KMS-11 (cell line): ENCODE results near the gene NMRK2.

ENCODE experiments used
- H2AFZ ChIP-seq: fragments of 200-600 bp; sonication (generic); 2 replicates; pipeline ENCODE4 v1.6.1; 2016; ENCODE audit warnings: antibody characterized with exemption, mixed run types, low read depth
- H3K27ac ChIP-seq: fragments of 200-600 bp; sonication (generic); 2 replicates; pipeline ENCODE4 v1.6.1; 2016; ENCODE audit warnings: mild to moderate bottlenecking, mixed run types
- H3K27me3 ChIP-seq: fragments of 200-600 bp; sonication (generic); 2 replicates; pipeline ENCODE4 v1.6.1; 2017; ENCODE audit warnings: mild to moderate bottlenecking, low read depth, mixed run types, moderate library complexity; ENCODE audit not compliant: insufficient read depth
- H3K36me3 ChIP-seq: fragments of 200-600 bp; sonication (generic); 2 replicates; pipeline ENCODE4 v1.6.1; 2017; ENCODE audit warnings: mild to moderate bottlenecking, mixed run types; ENCODE audit not compliant: insufficient read depth
- H3K4me1 ChIP-seq: fragments of 200-600 bp; sonication (generic); 2 replicates; pipeline ENCODE4 v1.6.1; 2016; ENCODE audit warnings: mild to moderate bottlenecking, low read depth, mixed run types; ENCODE audit not compliant: poor library complexity, severe bottlenecking
- H3K4me2 ChIP-seq: fragments of 200-600 bp; sonication (generic); 2 replicates; pipeline ENCODE4 v1.7.0; 2016; ENCODE audit warnings: mild to moderate bottlenecking, mixed run types
- H3K4me3 ChIP-seq: fragments of 200-600 bp; sonication (generic); IDR thresholded peaks from 2 replicates; pipeline ENCODE4 v1.6.1; 2017; ENCODE audit warnings: low read depth, low read length, mixed read lengths; ENCODE audit not compliant: insufficient read depth
- H3K79me2 ChIP-seq: fragments of 200-600 bp; sonication (generic); 2 replicates; pipeline ENCODE4 v1.6.1; 2016; ENCODE audit warnings: low read depth, mixed run types; ENCODE audit not compliant: insufficient read depth
- H3K9ac ChIP-seq: fragments of 200-600 bp; sonication (generic); 2 replicates; pipeline ENCODE4 v1.6.1; 2016; ENCODE audit warnings: mild to moderate bottlenecking, mixed run types
- H4K20me1 ChIP-seq: fragments of 200-600 bp; sonication (generic); 2 replicates; pipeline ENCODE4 v1.6.1; 2016; ENCODE audit warnings: mild to moderate bottlenecking, mixed run types; ENCODE audit not compliant: insufficient read depth
- TF ChIP-seq, protein P1 (sequence below): fragments of 200-600 bp; sonication (generic); conservative IDR thresholded peaks from 2 replicates; pipeline ENCODE4 v1.6.1; 2017; ENCODE audit warnings: low read depth, mild to moderate bottlenecking, antibody characterized with exemption, low read length, moderate library complexity, mixed read lengths

The NMRK2 gene

DNA sequence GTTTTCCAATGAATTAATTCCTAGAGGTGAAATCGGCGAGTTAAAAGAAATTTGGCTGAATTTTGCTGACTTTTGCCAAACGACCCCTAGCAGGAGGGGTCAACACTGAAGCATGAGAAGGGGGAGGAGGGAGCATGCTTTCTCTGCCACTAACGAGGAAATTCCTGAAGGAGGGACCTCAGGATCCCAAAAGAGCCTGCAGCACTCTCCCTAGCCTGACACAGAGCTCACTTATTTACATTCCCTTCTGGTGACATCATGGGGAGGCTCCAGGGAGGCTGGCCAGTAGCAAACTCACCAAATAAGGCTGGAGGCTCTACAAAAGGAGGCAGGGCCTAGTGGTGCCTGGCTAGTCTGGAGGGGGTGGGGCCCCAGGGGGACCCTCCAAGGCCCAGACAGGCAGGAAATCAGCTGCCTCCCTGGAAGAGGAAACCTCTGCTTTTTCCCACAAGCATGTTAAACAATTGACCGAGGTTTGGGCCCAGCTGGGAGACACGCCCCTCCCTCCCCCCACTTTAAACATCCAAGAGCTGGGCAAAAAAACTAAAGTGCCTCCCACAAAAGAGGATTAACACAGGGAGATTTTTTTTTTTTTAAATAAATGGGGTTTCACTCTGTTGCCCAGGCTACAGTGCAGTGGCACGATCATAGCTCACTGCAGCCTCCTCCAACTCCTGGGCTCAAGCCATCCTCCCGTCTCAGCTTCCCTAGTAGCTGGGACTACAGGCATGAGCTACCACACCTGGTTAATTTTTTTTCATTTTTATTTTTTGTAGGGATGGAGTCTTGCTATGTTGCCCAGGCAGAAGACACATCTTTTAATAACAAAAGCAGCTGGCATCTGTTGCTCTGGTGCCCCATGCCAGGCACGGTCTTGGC, 35.9 kb downstream of the NMRK2 start:
- Histone ChIP-seq H3K9ac (no peak overlapping the region), H4K20me1 (no peaks in the 10 kb centered on the region), H3K4me3 (no peak overlapping the region), H3K4me2 (no peak overlapping the region), H3K36me3 (no peaks in the 10 kb centered on the region), H3K4me1 (peaks cover 27% of the 10 kb centered on the region), H2AFZ (no peak overlapping the region), H3K79me2 (peaks cover 4% of the 10 kb centered on the region; the same call in 1 of the 2 replicates), H3K27ac (no peak overlapping the region), H3K27me3 (no peaks in the 10 kb centered on the region)
- TF ChIP-seq, protein P1, sequence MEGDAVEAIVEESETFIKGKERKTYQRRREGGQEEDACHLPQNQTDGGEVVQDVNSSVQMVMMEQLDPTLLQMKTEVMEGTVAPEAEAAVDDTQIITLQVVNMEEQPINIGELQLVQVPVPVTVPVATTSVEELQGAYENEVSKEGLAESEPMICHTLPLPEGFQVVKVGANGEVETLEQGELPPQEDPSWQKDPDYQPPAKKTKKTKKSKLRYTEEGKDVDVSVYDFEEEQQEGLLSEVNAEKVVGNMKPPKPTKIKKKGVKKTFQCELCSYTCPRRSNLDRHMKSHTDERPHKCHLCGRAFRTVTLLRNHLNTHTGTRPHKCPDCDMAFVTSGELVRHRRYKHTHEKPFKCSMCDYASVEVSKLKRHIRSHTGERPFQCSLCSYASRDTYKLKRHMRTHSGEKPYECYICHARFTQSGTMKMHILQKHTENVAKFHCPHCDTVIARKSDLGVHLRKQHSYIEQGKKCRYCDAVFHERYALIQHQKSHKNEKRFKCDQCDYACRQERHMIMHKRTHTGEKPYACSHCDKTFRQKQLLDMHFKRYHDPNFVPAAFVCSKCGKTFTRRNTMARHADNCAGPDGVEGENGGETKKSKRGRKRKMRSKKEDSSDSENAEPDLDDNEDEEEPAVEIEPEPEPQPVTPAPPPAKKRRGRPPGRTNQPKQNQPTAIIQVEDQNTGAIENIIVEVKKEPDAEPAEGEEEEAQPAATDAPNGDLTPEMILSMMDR: no peak

DNA sequence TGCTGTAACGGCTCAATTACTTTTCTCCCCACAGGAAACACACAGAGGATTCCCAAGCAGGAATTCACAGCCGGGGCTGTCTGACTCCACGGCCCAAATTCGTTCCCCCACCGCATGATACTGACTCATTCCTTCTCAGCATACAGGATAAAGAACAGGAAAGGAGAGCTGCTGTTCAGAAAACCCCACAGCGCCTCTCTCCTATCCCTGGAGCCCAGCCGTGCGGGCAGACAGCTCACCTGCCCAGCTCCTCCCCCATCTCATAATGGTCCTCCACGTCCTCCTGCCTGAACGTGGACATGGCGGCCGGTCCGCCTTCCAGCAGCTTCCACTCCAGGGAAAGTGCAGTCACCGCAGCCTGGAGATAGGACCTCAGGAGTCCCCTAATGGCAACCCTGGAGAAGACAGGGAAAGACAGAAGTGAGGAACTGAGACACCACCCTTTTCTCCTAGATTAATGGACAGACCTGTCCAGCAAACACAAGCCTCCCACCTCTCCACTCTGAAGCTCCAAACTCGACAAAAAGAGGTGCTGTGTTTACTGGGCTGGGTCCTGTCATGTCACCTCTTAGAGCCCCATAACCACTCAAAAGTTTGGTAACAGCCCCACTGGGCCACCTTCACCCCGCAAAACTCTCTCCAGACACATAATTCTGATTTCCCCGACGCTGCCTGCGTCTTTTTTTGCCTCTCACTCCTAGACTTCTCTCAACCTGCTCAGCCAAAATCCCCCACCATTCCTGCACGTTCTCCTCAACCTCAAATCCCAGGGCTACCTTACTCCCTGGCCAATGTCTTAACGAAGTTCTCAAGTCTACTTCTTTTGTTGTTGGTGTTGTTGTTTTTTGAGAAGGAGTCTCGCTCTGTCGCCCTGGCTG, 36.8 kb downstream of the NMRK2 start:
- no peak overlapping the region for H3K27ac ChIP-seq

DNA sequence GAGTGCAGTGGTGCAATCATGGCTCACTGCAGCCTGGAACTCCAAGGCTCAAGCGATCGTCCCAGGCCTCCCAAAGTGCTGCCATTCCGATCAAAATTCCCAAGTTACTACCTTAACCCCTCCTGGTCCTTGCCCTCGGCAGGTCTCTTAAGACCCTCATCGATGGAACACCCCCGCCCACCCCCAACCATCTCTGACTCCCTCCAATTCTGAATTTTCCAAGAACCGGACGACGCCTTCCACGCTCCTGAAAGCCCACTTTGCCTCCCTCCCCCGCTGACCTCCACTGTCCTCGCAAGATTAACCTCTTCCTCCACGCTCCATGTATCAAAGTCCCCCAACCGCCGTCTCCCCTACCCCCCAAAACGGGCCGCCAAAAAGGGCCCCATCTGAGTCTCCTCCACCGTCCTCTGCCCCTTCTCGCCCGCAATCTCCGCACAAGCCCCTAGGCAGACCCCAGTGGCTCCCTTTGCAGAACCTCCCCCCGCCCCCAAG, 37.5 kb downstream of the NMRK2 start:
- Histone ChIP-seq H3K27ac (no peak overlapping the region), H3K36me3 (no peaks in the 10 kb centered on the region), H3K4me3 (no peak overlapping the region), H3K4me1 (peaks cover 27% of the 10 kb centered on the region), H2AFZ (peak overlapping the region; percentile 42; the same call in 1 of the 2 replicates), H3K79me2 (peaks cover 4% of the 10 kb centered on the region; the same call in 1 of the 2 replicates), H4K20me1 (no peaks in the 10 kb centered on the region), H3K9ac (peak overlapping the region; percentile 65), H3K27me3 (no peaks in the 10 kb centered on the region), H3K4me2 (peak overlapping the region; percentile 85)
- TF ChIP-seq, protein P1: no peak

More for the DNA sequence above, 36.8 kb downstream of the NMRK2 start:
- peaks cover 4% of the 10 kb centered on the region; the same call in 1 of the 2 replicates for H3K79me2 ChIP-seq
- H3K4me2 ChIP-seq: peak overlapping the region; percentile 85
- H3K4me1 ChIP-seq: peaks cover 27% of the 10 kb centered on the region
- H3K36me3 ChIP-seq: no peaks in the 10 kb centered on the region
- no peaks in the 10 kb centered on the region for H4K20me1 ChIP-seq
- H3K9ac ChIP-seq: peak overlapping the region; percentile 65; the same call in 1 of the 2 replicates
- TF ChIP-seq, protein P1: no peak
- H3K4me3 ChIP-seq: no peak overlapping the region
- H2AFZ ChIP-seq: no peak overlapping the region
- H3K27me3 ChIP-seq: no peaks in the 10 kb centered on the region

DNA sequence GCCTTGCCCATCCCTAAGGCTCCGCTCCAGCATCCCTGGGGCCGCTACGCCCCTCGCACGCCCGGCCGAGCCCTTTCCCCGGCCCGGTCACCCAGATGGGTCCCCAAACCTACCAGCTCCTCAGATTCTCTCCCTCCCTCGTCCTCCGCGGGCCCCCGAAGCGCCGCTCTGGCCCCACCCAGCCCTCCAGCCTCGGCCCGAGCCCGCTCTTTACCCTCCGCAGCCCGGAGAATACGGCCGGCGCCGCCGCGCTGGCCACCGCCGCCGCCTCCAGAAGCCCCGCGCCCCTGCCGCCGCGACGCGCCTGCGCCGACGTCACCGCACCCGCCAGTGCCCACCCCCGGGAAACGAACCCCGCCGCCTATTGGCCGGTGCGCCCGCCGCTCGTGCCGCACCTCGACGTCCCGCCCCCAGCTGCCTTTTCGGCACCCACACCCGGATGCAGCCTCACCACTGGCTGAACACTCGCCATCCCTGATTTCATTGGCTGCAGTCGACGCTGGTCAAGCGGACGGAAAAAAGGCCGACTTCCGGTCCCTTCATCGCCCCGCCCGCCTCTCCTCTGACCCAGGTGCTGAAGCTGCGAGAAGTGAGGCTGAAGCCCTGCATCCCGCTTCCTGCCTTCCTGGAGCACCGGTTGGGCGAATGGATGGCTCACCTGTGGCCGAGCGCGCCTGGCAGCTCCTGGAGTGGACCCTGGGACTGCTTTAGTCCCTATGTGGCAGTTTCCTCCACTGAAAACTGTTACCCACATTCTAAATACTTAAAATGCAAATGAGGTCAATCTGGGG, 38.1 kb downstream of the NMRK2 start, which contains the start of gene DAPK3:
TSS of gene DAPK3 (minus strand) at position 292 of the 791 bp plus-strand sequence. CDS start 1,364 bp downstream, outside the sequence.
- Histone ChIP-seq H3K9ac (peak within 1 kb of the TSS; percentile 65), H3K36me3 (no peaks in the 10 kb centered on the region; the same call in 1 of the 2 replicates), H3K27me3 (no peaks in the 10 kb centered on the region), H3K4me2 (peak within 1 kb of the TSS; percentile 85), H4K20me1 (no peaks in the 10 kb centered on the region), H3K4me1 (peaks cover 27% of the 10 kb centered on the region), H2AFZ (peak within 1 kb of the TSS; percentile 42; the same call in 1 of the 2 replicates), H3K79me2 (peaks cover 4% of the 10 kb centered on the region; the same call in 1 of the 2 replicates), H3K4me3 (no peak within 1 kb of the TSS), H3K27ac (no peak within 1 kb of the TSS)
- TF ChIP-seq, protein P1: peak; percentile 16; the same call in 1 of the 2 replicates
